Fibroblast of skin of abdomen (primary cell): ENCODE measurements around the gene UQCC5.
A peak's percentile ranks its signal among the peaks of the same experiment; 100 is the strongest.

ENCODE experiments used
- DNase-seq: peaks from one replicate; pipeline ENCODE4 v3.0.0-alpha.2; 2013

The UQCC5 gene

GRCh38 chr3:52504977-52505376 lies 31.4 kb upstream of the UQCC5 start:
- DNase-seq = no peak

DNA sequence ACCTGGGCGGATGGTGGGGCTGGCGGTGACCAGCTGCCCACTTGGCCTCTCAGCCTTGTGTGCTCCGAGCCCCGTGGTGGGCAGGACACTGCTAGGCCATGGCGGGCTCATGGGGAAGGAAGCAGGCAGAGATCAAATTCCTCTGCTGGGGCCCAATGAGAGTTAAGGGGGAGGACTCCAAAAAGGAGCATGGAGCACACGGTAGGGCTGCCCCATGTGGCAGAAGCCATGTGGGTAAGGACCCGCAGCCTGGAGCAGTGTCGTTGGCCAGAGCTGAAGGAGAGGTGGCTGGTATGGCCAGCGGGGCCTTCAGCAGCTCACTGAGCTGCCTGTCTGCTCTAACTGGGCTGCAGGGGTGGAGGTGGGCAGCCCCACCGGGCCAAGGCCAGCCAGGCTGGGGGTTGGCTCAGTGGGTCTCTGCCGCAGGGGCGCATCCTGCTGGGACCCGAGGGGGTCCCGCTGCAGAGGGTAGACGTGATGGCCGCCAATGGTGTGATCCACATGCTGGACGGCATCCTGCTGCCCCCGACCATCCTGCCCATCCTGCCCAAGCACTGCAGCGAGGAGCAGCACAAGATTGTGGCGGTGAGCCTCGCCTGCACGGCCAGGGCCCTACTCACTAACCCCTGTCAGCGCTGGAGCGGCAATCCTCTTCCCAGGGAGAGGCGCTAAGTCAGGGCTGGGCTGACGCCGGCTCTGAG lies 30.0 kb upstream of the UQCC5 start:
- no peak for DNase-seq

GRCh38 chr3:52507359-52507758 lies 29.0 kb upstream of the UQCC5 start:
- peak; percentile 14 for DNase-seq

GRCh38 chr3:52509753-52510328 lies 26.6 kb upstream of the UQCC5 start:
- DNase-seq = no peak

DNA sequence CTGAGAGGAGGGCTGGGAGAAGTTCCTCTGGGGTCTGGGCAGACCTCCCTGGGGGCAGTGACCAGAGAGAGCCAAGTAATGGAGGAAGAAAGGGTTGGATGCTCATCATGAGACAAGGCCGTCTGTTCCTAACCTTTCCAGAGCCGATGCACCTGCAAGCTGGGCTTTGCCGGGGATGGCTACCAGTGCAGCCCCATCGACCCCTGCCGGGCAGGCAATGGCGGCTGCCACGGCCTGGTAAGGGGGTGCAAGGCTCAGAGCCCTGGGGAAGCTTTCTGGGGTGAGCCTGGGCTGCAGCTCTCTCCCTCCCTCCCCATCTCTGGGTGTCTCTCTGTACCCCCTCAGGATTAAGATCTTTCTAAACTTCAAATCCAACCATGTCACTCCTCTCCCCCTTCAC lies 24.9 kb upstream of the UQCC5 start:
- DNase-seq = no peak

DNA sequence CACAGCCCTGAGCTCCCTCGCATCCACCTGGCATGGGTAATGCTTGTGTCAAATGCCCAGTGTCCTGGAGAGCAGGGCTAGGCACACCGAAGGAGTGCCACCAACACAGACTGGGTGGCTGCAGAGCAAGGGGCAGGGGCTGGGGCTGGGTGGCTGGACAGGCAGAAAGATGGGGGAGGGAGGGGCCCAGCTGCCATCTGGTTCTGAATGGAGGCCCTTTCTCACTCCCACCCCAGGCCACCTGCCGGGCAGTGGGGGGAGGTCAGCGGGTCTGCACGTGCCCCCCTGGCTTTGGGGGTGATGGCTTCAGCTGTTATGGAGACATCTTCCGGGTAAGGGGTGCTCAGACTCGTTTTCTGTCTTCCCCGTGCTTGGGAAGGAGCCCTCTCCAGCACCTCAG lies 24.3 kb upstream of the UQCC5 start:
- DNase-seq = no peak

DNA sequence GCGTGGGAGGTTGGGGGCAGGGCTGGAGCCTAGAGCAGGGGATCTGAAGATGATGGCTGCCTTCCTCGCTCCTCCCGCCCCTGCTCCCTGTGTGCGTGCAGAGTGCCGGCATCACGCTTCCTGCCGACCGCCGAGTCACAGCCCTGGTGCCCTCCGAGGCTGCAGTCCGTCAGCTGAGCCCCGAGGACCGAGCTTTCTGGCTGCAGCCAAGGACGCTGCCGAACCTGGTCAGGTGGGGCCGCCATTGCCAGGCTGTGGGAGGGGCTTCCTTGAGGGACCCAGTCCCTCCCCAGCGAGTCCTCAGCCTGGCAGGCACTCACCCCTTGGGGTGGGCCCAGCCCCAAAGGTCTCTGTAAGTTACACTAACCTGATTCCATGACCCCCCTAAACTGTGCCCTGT lies 23.7 kb upstream of the UQCC5 start:
- no peak for DNase-seq

DNA sequence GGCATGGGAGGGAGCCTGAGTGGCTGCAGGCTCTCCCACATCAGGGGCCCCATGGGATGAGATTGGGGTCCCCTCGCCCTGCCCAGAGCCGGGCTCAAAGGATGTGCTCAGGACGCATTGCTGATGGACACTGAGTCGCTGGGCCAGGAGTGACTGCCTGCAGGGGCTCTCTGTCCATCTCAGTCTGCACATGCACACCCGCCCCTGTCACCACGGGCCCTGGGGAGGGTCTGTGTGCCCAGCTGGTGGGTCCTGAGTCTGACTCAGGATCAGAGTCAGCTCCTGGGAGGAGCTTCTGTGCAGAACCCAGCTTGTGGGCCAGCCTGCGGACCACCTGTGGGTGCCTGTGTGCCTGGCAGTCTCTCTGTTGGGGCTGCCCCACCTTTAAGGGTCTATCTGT lies 23.1 kb upstream of the UQCC5 start:
- no peak for DNase-seq

GRCh38 chr3:52514576-52514975 lies 21.8 kb upstream of the UQCC5 start:
- no peak for DNase-seq

DNA sequence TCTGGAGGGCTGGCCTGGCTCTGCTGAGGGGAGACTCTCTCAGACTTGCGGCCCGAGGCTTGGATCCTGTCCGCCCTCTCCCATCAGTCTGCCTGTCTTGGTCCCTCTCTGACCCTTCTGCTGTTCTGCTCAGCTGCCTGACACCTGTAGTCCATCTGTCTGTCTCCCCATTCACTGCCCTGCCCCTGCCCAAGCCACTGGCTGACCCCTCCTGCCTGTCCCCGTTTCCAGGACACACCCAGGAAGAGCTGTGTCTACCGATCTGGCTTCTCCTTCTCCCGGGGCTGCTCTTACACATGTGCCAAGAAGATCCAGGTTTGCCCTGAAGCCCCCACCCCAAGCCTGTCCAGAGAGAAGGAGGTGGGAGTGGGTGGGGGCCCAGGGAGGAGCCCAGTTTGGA lies 21.2 kb upstream of the UQCC5 start:
- DNase-seq = no peak

DNA sequence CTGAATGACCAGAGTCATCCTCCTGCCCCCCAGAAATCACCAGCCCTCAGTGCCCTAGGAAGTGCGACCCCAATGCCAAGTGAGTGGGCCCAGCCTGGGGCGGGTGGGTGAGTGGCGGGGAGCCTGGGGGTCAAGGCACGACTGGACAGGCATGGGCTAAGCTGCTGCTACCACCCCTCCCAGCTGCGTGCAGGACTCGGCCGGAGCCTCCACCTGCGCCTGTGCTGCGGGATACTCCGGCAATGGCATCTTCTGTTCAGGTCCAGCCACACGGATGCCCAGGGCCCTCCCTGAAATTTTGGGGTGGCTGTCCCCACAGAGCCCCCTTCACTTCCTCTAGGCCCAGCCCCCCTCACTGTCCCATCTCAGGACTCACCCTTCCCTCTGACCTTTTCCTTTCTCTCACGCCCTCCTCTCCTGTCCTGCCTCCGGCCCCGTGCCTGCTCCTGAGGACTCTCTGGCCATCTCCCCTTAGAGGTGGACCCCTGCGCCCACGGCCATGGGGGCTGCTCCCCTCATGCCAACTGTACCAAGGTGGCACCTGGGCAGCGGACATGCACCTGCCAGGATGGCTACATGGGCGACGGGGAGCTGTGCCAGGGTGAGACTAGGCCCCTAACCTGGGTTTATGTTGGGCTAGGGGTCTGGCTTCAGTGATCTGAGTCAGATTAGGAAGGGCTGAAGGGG lies 19.8 kb upstream of the UQCC5 start:
- no peak for DNase-seq

DNA sequence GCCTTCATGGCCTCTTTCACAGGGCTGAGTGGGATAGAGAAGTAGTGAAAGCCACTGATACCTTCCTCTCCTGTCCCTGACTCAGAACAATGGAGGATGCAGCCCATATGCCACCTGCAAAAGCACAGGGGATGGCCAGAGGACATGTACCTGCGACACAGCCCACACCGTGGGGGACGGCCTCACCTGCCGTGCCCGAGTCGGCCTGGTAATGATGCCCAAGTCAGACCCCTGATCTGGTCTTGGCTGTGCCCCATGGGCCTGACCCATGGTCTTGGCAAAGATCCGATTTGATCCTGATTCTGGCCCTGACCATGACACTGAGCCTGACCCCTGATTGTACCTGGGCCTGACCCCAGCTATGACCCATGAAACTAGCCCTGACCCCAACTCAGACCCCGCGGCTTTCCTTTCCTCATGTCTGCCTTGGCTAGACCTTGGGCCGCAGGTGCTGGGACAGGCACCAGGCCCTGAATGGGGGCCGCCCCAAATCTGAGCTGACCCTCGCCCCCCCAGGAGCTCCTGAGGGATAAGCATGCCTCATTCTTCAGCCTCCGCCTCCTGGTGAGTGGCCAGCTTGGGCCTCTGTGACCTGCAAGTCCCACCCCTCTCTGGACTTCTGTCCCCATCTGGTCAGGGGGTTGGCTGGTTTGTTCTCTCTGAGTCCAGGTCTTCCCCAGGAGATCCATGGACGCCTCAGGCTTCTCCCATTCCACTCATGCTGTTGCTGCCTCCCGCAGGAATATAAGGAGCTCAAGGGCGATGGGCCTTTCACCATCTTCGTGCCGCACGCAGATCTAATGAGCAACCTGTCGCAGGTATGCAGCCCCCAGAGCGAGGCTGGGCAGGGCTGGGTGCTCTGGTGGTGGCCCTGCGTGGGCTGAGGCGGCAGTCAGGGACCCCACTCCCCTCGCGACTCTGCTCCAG lies 18.3 kb upstream of the UQCC5 start:
- DNase-seq = no peak

- DNase-seq = no peak
Measured at GRCh38 chr3:52518723-52519444, 17.5 kb upstream of the UQCC5 start.

DNA sequence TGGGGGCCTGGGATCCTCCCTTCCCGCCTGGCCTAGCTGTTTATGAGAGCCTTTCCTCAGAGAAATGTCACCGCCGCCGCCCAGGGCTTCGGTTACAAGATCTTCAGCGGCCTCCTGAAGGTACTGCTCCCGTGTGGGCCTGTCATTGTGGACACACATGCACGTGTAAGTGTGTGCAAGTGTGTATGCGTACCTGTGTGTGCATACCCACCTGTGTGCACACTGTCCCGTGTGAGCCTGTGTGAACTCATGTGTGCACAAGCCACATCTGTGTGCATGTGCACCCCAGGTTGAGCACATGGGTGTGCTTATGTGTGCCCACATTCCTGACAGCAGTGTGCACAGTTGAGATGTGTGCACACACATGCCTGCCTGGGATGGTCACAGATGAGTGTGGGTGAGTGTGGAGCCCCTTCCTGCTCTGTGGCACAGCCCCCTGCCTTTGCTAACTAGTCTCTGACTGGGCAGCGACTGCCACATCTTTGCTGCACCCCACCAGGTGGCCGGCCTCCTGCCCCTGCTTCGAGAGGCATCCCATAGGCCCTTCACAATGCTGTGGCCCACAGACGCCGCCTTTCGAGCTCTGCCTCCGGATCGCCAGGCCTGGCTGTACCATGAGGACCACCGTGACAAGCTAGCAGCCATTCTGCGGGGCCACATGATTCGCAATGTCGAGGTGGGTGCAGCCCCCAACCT lies 16.8 kb upstream of the UQCC5 start:
- DNase-seq = no peak

- DNase-seq = no peak
Measured at GRCh38 chr3:52520141-52520667, 16.2 kb upstream of the UQCC5 start.

GRCh38 chr3:52520716-52521487 lies 15.5 kb upstream of the UQCC5 start:
- no peak for DNase-seq

DNA sequence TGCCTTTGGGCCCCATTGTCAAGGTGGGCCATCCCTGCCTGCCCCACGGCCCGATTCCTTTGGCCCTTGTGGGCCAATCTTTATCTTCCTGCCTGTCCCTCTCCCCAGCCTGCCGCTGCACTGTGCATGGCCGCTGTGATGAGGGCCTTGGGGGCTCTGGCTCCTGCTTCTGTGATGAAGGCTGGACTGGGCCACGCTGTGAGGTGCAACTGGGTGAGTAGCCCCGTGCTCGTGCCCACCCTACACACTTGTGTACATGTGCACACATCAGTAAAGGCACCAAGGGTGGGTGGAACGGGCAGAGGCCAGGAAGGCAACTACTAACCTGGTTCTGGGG lies 14.9 kb upstream of the UQCC5 start:
- no peak for DNase-seq

DNA sequence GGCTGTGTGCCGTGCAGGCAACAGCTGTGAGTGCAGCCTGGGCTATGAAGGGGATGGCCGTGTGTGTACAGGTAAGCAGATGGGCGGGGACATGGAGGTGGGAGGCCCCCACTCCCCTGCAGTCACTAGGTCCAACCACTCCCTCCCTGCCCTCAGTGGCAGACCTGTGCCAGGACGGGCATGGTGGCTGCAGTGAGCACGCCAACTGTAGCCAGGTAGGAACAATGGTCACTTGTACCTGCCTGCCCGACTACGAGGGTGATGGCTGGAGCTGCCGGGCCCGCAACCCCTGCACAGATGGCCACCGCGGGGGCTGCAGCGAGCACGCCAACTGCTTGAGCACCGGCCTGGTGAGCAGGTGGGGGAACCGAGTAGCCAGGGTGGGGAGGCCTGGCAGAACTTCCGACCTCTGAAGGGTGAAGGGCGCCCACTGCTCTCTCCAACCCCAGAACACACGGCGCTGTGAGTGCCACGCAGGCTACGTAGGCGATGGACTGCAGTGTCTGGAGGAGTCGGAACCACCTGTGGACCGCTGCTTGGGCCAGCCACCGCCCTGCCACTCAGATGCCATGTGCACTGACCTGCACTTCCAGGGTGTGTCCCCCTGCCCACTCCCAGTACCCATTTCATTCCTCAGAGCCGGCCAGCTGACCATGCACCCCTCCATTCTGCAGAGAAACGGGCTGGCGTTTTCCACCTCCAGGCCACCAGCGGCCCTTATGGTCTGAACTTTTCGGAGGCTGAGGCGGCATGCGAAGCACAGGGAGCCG lies 14.3 kb upstream of the UQCC5 start:
- no peak for DNase-seq

GRCh38 chr3:52522651-52523251 lies 13.7 kb upstream of the UQCC5 start:
- no peak for DNase-seq
